Upper lobe of left lung (tissue), 6 donors: Measurements from ENCODE around the gene ARHGAP1. TPM values are rescaled to one million over a fixed set of nuclear protein-coding genes. Genes with fewer than 3 reads are reported as not detected.

Experiments used
- ATAC-seq, 2 donors: fragments of 200-7000 bp; cut with Tn5 transposase; one replicate each; pipeline ENCODE4 v1.9.1; 2022; ENCODE audit warnings: mild to moderate bottlenecking in 2 of 2, moderate library complexity in 2 of 2; ENCODE audit not compliant: low FRiP score in 2 of 2
- DNase-seq, 2 donors: peaks; one replicate each; pipeline ENCODE4 v3.0.0-alpha.2; 2019 to 2020
- H3K27ac ChIP-seq, 4 donors: fragments of 200-600 bp; sonication (generic); one replicate each; pipeline ENCODE4 v1.5.1; 2016 to 2019
- H3K27me3 ChIP-seq, 4 donors: fragments of 200-600 bp; sonication (generic); one replicate each; pipeline ENCODE4 v1.5.1; 2017 to 2019
- H3K36me3 ChIP-seq, 4 donors: fragments of 200-600 bp; sonication (generic); one replicate each; pipeline ENCODE4 v1.5.1; 2016 to 2019
- H3K4me1 ChIP-seq, 4 donors: fragments of 200-600 bp; sonication (generic); one replicate each; pipeline ENCODE4 v1.5.1; 2018 to 2019
- H3K4me3 ChIP-seq, 4 donors: fragments of 200-600 bp; sonication (generic); one replicate each; pipeline ENCODE4 v1.5.1; 2017 to 2019; ENCODE audit warnings: mild to moderate bottlenecking in 2 of 4, moderate library complexity in 1 of 4
- H3K9me3 ChIP-seq, 4 donors: fragments of 200-600 bp; sonication (generic); one replicate each; pipeline ENCODE4 v1.5.1; 2018 to 2019
- CTCF ChIP-seq, 6 experiments: fragments of 450-650 bp in 4 of 6; fragments of 200-600 bp in 2 of 6; sonication (generic) in 2 of 6; IDR thresholded peaks; one replicate each; pipeline ENCODE4 v1.5.1; 2016 to 2019; ENCODE audit warnings: antibody characterized with exemption in 6 of 6
- EP300 ChIP-seq, 4 donors: sonication (generic); formaldehyde crosslinking; IDR thresholded peaks; one replicate each; pipeline ENCODE4 v1.5.1; 2017; ENCODE audit warnings: antibody characterized with exemption in 4 of 4, control low read depth in 2 of 4
- POLR2A ChIP-seq, 4 donors: fragments of 450-650 bp; IDR thresholded peaks; one replicate each; pipeline ENCODE4 v1.5.1; 2016 to 2017; ENCODE audit warnings: antibody characterized with exemption in 4 of 4, mild to moderate bottlenecking in 2 of 4
- POLR2AphosphoS5 ChIP-seq, 2 donors: sonication (generic); formaldehyde crosslinking; IDR thresholded peaks; one replicate each; pipeline ENCODE4 v1.5.1; 2017; ENCODE audit warnings: antibody characterized with exemption in 2 of 2
- WGBS, 2 donors: methylation state at CpG; one replicate each; pipeline ENCODE4 v1.1.5; 2017 to 2018; 5-methylcytosine and 5-hydroxymethylcytosine counted together
- total RNA-seq, 6 donors: library from RNA; depleted of rRNA in 4 of 6; stranded (reverse); fragments of >200 nt in 4 of 6; gene quantifications; one replicate each; pipeline versions ENCODE4 v1.1.0 to v1.2.1, GENCODE V29; 2016 to 2021
- donor health status: DM: no; HTN: no; CAD: no; lungs with moderate emphysema.
- donor health status: DM: no; HTN: yes; CAD: no; lungs with severe emphysema.

Gene ARHGAP1
- total RNA-seq, 6 donors from 2014 or later: 33.8 to 81.8 (median 50.7) TPM

GRCh38 chr11:46706886-46707285 is 6.5 kb upstream of the ARHGAP1 start:
- WGBS, 2 donors: 87 to 89% methylated on average over 7 of the region's 7 CpGs
- H3K36me3 ChIP-seq: peaks cover 21 to 55% (median 50%) of the 10 kb centered on the region in 4 donors
- no peaks in the 10 kb centered on the region for H3K27me3 ChIP-seq
- ATAC-seq (no peak), DNase-seq (no peak)
- H3K9me3 ChIP-seq: no peaks in the 10 kb centered on the region
- no peak overlapping the region for H3K4me3 ChIP-seq
- H3K27ac ChIP-seq: no peak overlapping the region
- H3K4me1 ChIP-seq: peaks cover 3 to 15% (median 10%) of the 10 kb centered on the region in 4 donors
- TF ChIP-seq POLR2A (IDR thresholded peaks at IDR 0.05): no peak
- no peak for TF ChIP-seq POLR2AphosphoS5 (IDR thresholded peaks at IDR 0.05)
- no peak for TF ChIP-seq EP300 (IDR thresholded peaks at IDR 0.05)
- TF ChIP-seq CTCF (IDR thresholded peaks at IDR 0.05): no peak

- TF ChIP-seq EP300 (IDR thresholded peaks at IDR 0.05): no peak
- no peak for TF ChIP-seq POLR2A (IDR thresholded peaks at IDR 0.05)
- TF ChIP-seq CTCF (IDR thresholded peaks at IDR 0.05): no peak
- TF ChIP-seq POLR2AphosphoS5 (IDR thresholded peaks at IDR 0.05): no peak
- H3K27ac ChIP-seq: no peak overlapping the region
- H3K27me3 ChIP-seq: no peaks in the 10 kb centered on the region
- H3K9me3 ChIP-seq: no peaks in the 10 kb centered on the region
- WGBS, 2 donors: 95 to 100% methylated on average over 3 to 27 of the region's 31 CpGs
- H3K36me3 ChIP-seq: peaks cover 21 to 55% (median 50%) of the 10 kb centered on the region in 4 donors
- H3K4me3 ChIP-seq: no peak overlapping the region
- peak in 1 of 2 donors; percentile 75 for DNase-seq
- no peak for ATAC-seq
- H3K4me1 ChIP-seq: peaks cover 9 to 22% (median 15%) of the 10 kb centered on the region in 4 donors
Observed at GRCh38 chr11:46705070-46705688, 4.8 kb upstream of the ARHGAP1 start.

- Histone ChIP-seq H3K9me3 (no peaks in the 10 kb centered on the region), H3K27me3 (no peaks in the 10 kb centered on the region), H3K4me1 (peaks cover 31 to 59% (median 49%) of the 10 kb centered on the region in 4 donors), H3K27ac (peak overlapping the region; percentile 80 to 89 (median 87)), H3K4me3 (peak overlapping the region; percentile 74 to 93 (median 88)), H3K36me3 (peaks cover 21 to 46% (median 35%) of the 10 kb centered on the region in 4 donors)
- TF ChIP-seq EP300 (IDR thresholded peaks at IDR 0.05): no peak
- no peak for TF ChIP-seq CTCF (IDR thresholded peaks at IDR 0.05)
- TF ChIP-seq POLR2A (IDR thresholded peaks at IDR 0.05): no peak
- no peak for TF ChIP-seq POLR2AphosphoS5 (IDR thresholded peaks at IDR 0.05)
- ATAC-seq (no peak), DNase-seq (peak in 1 of 2 donors; percentile 79)
- 1% methylated on average over 21 to 29 of the region's 29 CpGs for WGBS, 2 donors
Observed at GRCh38 chr11:46701078-46701654, 747 bp upstream of the ARHGAP1 start.

GRCh38 chr11:46698597-46698996 is 1.8 kb downstream of the ARHGAP1 start:
- no peak overlapping the region for H3K4me3 ChIP-seq
- H3K36me3 ChIP-seq: peaks cover 15 to 47% (median 35%) of the 10 kb centered on the region in 4 donors
- ATAC-seq: no peak
- no peak for DNase-seq
- no peak for TF ChIP-seq POLR2A (IDR thresholded peaks at IDR 0.05)
- H3K9me3 ChIP-seq: no peaks in the 10 kb centered on the region
- 90 to 92% methylated on average over 1 of the region's 1 CpG for WGBS, 2 donors
- peak overlapping the region in 1 of 4 donors; percentile 11 for H3K27ac ChIP-seq
- peaks cover 31 to 59% (median 49%) of the 10 kb centered on the region in 4 donors for H3K4me1 ChIP-seq
- no peaks in the 10 kb centered on the region for H3K27me3 ChIP-seq

- TF ChIP-seq EP300 (IDR thresholded peaks at IDR 0.05) (no peak), POLR2A (IDR thresholded peaks at IDR 0.05) (no peak), CTCF (IDR thresholded peaks at IDR 0.05) (no peak), POLR2AphosphoS5 (IDR thresholded peaks at IDR 0.05) (no peak)
- 34 to 66% methylated on average over 2 of the region's 2 CpGs for WGBS, 2 donors
- Histone ChIP-seq H3K9me3 (no peaks in the 10 kb centered on the region), H3K27ac (no peak overlapping the region), H3K4me1 (peaks cover 31 to 53% (median 47%) of the 10 kb centered on the region in 4 donors), H3K36me3 (peaks cover 15 to 42% (median 34%) of the 10 kb centered on the region in 4 donors), H3K27me3 (no peaks in the 10 kb centered on the region), H3K4me3 (no peak overlapping the region)
- no peak for ATAC-seq
- DNase-seq: no peak
Observed at GRCh38 chr11:46697723-46698122, 2.7 kb downstream of the ARHGAP1 start.
